Tibial artery (tissue), 4 donors: ENCODE results near the gene SLC3A2.
"Not testable (repeated sequence)": the region's sequence is repeated elsewhere in the genome, so short reads cannot be mapped to it uniquely, and the experiment has no call there.

Source experiments
- DNase-seq, 2 donors: peaks; one replicate each; pipeline ENCODE4 v3.0.0-alpha.2; 2019
- H3K27ac ChIP-seq, 2 donors: fragments of 200-600 bp; sonication (generic) in 1 of 2; 1 replicate in 1 of 2; 2 replicates in 1 of 2; pipeline ENCODE4 v1.5.1; 2018 to 2019; ENCODE audit warnings: mild to moderate bottlenecking in 1 of 2
- H3K27me3 ChIP-seq, 2 donors: fragments of 200-600 bp; sonication (generic) in 1 of 2; one replicate each; pipeline versions ENCODE4 v1.5.1 to v1.6.0; 2016 to 2019
- H3K36me3 ChIP-seq, 3 donors: fragments of 200-600 bp; sonication (generic) in 2 of 3; one replicate each; pipeline ENCODE4 v1.5.1; 2016 to 2019; ENCODE audit warnings: mild to moderate bottlenecking in 2 of 3
- H3K4me1 ChIP-seq, 4 donors: fragments of 200-600 bp; sonication (generic) in 2 of 4; 1 replicate in 3 of 4; 2 replicates in 1 of 4; pipeline ENCODE4 v1.5.1; 2016 to 2019
- H3K4me3 ChIP-seq, 2 donors: fragments of 200-600 bp; sonication (generic) in 1 of 2; 1 replicate in 1 of 2; 2 replicates in 1 of 2; pipeline ENCODE4 v1.5.1; 2018 to 2019; ENCODE audit warnings: mild to moderate bottlenecking in 2 of 2
- H3K9me3 ChIP-seq, 3 donors: fragments of 200-600 bp; sonication (generic) in 1 of 3; one replicate each; pipeline ENCODE4 v1.5.1; 2016 to 2019
- CTCF ChIP-seq, 2 experiments: fragments of 200-600 bp in 1 of 2; fragments of 450-650 bp in 1 of 2; IDR thresholded peaks; one replicate each; pipeline ENCODE4 v1.5.1; 2017 to 2019; ENCODE audit warnings: antibody characterized with exemption in 2 of 2, mild to moderate bottlenecking in 1 of 2, moderate library complexity in 1 of 2
- intact Hi-C: fragments of 100-400 bp; cut with DNase I; formaldehyde crosslinking; loops from one replicate; pipeline ENCODE4 v1.15.0; 2023; ENCODE audit warnings: low total_unique reads

Gene SLC3A2

GRCh38 chr11:62930666-62931065 lies 50.0 kb downstream of the SLC3A2 start:
- Histone ChIP-seq H3K27me3 (peaks cover 0 to 32% of the 10 kb centered on the region in 2 donors), H3K4me1 (peaks cover 0 to 14% (median 11%) of the 10 kb centered on the region in 4 donors), H3K4me3 (no peak overlapping the region), H3K9me3 (no peaks in the 10 kb centered on the region), H3K27ac (no peak overlapping the region), H3K36me3 (no peaks in the 10 kb centered on the region)
- intact Hi-C loops, result no loop called here
- DNase-seq, result no peak
- TF ChIP-seq CTCF (IDR thresholded peaks at IDR 0.05), result no peak

GRCh38 chr11:62931499-62932278 lies 51.0 kb downstream of the SLC3A2 start:
- H3K9me3 ChIP-seq, result no peaks in the 10 kb centered on the region
- TF ChIP-seq CTCF (IDR thresholded peaks at IDR 0.05), result no peak
- no peak overlapping the region for H3K27ac ChIP-seq
- H3K4me3 ChIP-seq, result no peak overlapping the region
- peaks cover 0 to 22% of the 10 kb centered on the region in 2 donors for H3K27me3 ChIP-seq
- intact Hi-C loops, result no loop called here
- peaks cover 0 to 5% (median under 1%) of the 10 kb centered on the region in 4 donors for H3K4me1 ChIP-seq
- DNase-seq, result no peak
- no peaks in the 10 kb centered on the region for H3K36me3 ChIP-seq

GRCh38 chr11:62933285-62933684 lies 52.6 kb downstream of the SLC3A2 start:
- Histone ChIP-seq H3K27me3 (peaks cover 0 to 6% of the 10 kb centered on the region in 2 donors), H3K27ac (no peak overlapping the region), H3K36me3 (no peaks in the 10 kb centered on the region), H3K9me3 (no peaks in the 10 kb centered on the region), H3K4me3 (no peak overlapping the region), H3K4me1 (no peaks in the 10 kb centered on the region)
- DNase-seq, result no peak
- no peak for TF ChIP-seq CTCF (IDR thresholded peaks at IDR 0.05)
- intact Hi-C loops, result no loop called here

GRCh38 chr11:62933750-62934495 lies 53.2 kb downstream of the SLC3A2 start:
- peaks cover 0 to 5% of the 10 kb centered on the region in 2 donors for H3K27me3 ChIP-seq
- peak in 1 of 2 donors; percentile 1 for DNase-seq
- no peak for TF ChIP-seq CTCF (IDR thresholded peaks at IDR 0.05)
- H3K27ac ChIP-seq, result no peak overlapping the region
- no peaks in the 10 kb centered on the region for H3K36me3 ChIP-seq
- intact Hi-C loops, result no loop called here
- H3K4me1 ChIP-seq, result no peaks in the 10 kb centered on the region
- no peak overlapping the region for H3K4me3 ChIP-seq
- H3K9me3 ChIP-seq, result no peaks in the 10 kb centered on the region

GRCh38 chr11:62934496-62934785 lies 53.7 kb downstream of the SLC3A2 start:
- no peak overlapping the region for H3K4me3 ChIP-seq
- H3K9me3 ChIP-seq, result no peaks in the 10 kb centered on the region
- peaks cover 0 to 5% of the 10 kb centered on the region in 2 donors for H3K27me3 ChIP-seq
- no peak for DNase-seq
- no peaks in the 10 kb centered on the region for H3K36me3 ChIP-seq
- H3K27ac ChIP-seq, result no peak overlapping the region
- no peak for TF ChIP-seq CTCF (IDR thresholded peaks at IDR 0.05)
- H3K4me1 ChIP-seq, result no peaks in the 10 kb centered on the region
- intact Hi-C loops, result no loop called here

GRCh38 chr11:62937528-62937927 lies 56.8 kb downstream of the SLC3A2 start:
- H3K9me3 ChIP-seq, DNase-seq, H3K36me3 ChIP-seq, H3K4me1 ChIP-seq, H3K27ac ChIP-seq, H3K27me3 ChIP-seq, H3K4me3 ChIP-seq, intact Hi-C loops: not testable (repeated sequence)
